ENCODE data around the gene RNF128.

- TF ChIP-seq POLR2A (IDR thresholded peaks at IDR 0.05; ENCODE audit: low read depth, low read length): no peak
- TF ChIP-seq PAX5 (IDR thresholded peaks at IDR 0.05; ENCODE audit: insufficient read depth, low read length, severe bottlenecking): no peak
- TF ChIP-seq POLR2AphosphoS5 (IDR thresholded peaks at IDR 0.05; ENCODE audit: low read depth, low read length): no peak
- TF ChIP-seq TAF1 (IDR thresholded peaks at IDR 0.05; ENCODE audit: low read depth, low read length): no peak
- no peak for TF ChIP-seq SPI1 (IDR thresholded peaks at IDR 0.05; ENCODE audit: low read depth, low read length)
- no peak for TF ChIP-seq POU2F2 (IDR thresholded peaks at IDR 0.05; ENCODE audit: low read depth, low read length)
These were observed 10.0 kb upstream of the RNF128 start for GRCh38 chrX:106716463-106716862.
